HEK293 (cell line): ENCODE results near the gene GLRX.

Source experiments
- CTCF ChIA-PET: fragments of 350-600 bp; formaldehyde crosslinking; extraction: SDS; loops from one replicate; lab custom pipeline; 2021; ENCODE audit warnings: antibody characterized with exemption; lab: Yijun Ruan, JAX
- POLR2A ChIA-PET: fragments of 300-600 bp; formaldehyde crosslinking; extraction: SDS; loops from one replicate; lab custom pipeline; 2020; ENCODE audit warnings: antibody characterized with exemption, inconsistent platforms; lab: Yijun Ruan, JAX
- H3K27ac ChIP-seq: fragments of 200-500 bp; sonication (Bioruptor generic); 2 replicates; pipeline ENCODE4 v1.5.1; 2014; ENCODE audit warnings: low read depth, low read length, control low read depth, inconsistent platforms; ENCODE audit errors: extremely low read depth
- H3K36me3 ChIP-seq, 2 experiments: fragments of 200-500 bp in 1 of 2; sonication (Bioruptor generic) in 1 of 2; 1 replicate in 1 of 2; 2 replicates in 1 of 2; pipeline ENCODE4 v1.5.1; 2014 to 2017; ENCODE audit warnings: inconsistent platforms in 2 of 2, low read length in 2 of 2; ENCODE audit not compliant: control insufficient read depth in 2 of 2, insufficient read depth in 1 of 2
- H3K4me1 ChIP-seq: fragments of 200-500 bp; sonication (Bioruptor generic); 2 replicates; pipeline ENCODE4 v1.5.1; 2014; ENCODE audit warnings: mild to moderate bottlenecking, low read length, inconsistent platforms; ENCODE audit not compliant: control insufficient read depth, insufficient read depth
- H3K4me3 ChIP-seq: 2 replicates; pipeline ENCODE4 v1.5.1; 2011; ENCODE audit warnings: low read depth, mild to moderate bottlenecking, control low read depth, low read length, moderate library complexity
- H3K9me3 ChIP-seq: fragments of 200-500 bp; sonication (Bioruptor generic); 2 replicates; pipeline ENCODE4 v1.5.1; 2014; ENCODE audit warnings: low read depth, low read length, inconsistent platforms; ENCODE audit not compliant: control insufficient read depth, insufficient read depth
- AEBP2 ChIP-seq: fragments of 450-650 bp; formaldehyde crosslinking; IDR thresholded peaks from 2 replicates; pipeline ENCODE4 v1.5.1; 2016; ENCODE audit warnings: missing biosample characterization, missing genetic modification characterization, borderline replicate concordance
- GFI1B ChIP-seq: fragments of 450-650 bp; formaldehyde crosslinking; IDR thresholded peaks from 2 replicates; pipeline ENCODE4 v1.5.1; 2016; ENCODE audit warnings: missing biosample characterization, missing genetic modification characterization
- GLI2 ChIP-seq: fragments of 450-650 bp; formaldehyde crosslinking; IDR thresholded peaks from 2 replicates; pipeline ENCODE4; 2017; ENCODE audit warnings: missing biosample characterization, missing genetic modification characterization, low read depth, borderline replicate concordance
- KLF1 ChIP-seq: fragments of 450-650 bp; formaldehyde crosslinking; IDR thresholded peaks from 2 replicates; pipeline ENCODE4 v1.5.1; 2016; ENCODE audit warnings: missing biosample characterization, missing genetic modification characterization
- MZF1 ChIP-seq: fragments of 450-650 bp; formaldehyde crosslinking; IDR thresholded peaks from 2 replicates; pipeline ENCODE4 v1.5.1; 2017; ENCODE audit warnings: missing biosample characterization, missing genetic modification characterization, borderline replicate concordance
- OSR2 ChIP-seq: fragments of 450-650 bp; formaldehyde crosslinking; IDR thresholded peaks from 2 replicates; pipeline ENCODE4 v1.5.1; 2016; ENCODE audit warnings: missing biosample characterization, missing genetic modification characterization
- PRDM1 ChIP-seq: fragments of 450-650 bp; formaldehyde crosslinking; IDR thresholded peaks from 2 replicates; pipeline ENCODE4; 2016; ENCODE audit warnings: missing biosample characterization, missing genetic modification characterization
- PRDM2 ChIP-seq: fragments of 450-650 bp; formaldehyde crosslinking; IDR thresholded peaks from 2 replicates; pipeline ENCODE4 v1.5.1; 2016; ENCODE audit warnings: missing biosample characterization, missing genetic modification characterization, borderline replicate concordance
- TRIM28 ChIP-seq: IDR thresholded peaks from 2 replicates; pipeline ENCODE4 v1.6.1; 2011; ENCODE audit warnings: low read length, control low read depth, borderline replicate concordance
- ZBTB17 ChIP-seq: fragments of 450-650 bp; formaldehyde crosslinking; IDR thresholded peaks from 2 replicates; pipeline ENCODE4 v1.5.1; 2016; ENCODE audit warnings: missing biosample characterization, missing genetic modification characterization
- ZEB2 ChIP-seq: fragments of 450-650 bp; formaldehyde crosslinking; IDR thresholded peaks from 2 replicates; pipeline ENCODE4 v1.5.1; 2016; ENCODE audit warnings: missing biosample characterization, missing genetic modification characterization
- ZIC2 ChIP-seq: fragments of 450-650 bp; formaldehyde crosslinking; IDR thresholded peaks from 2 replicates; pipeline ENCODE4 v1.5.1; 2016; ENCODE audit warnings: missing biosample characterization, missing genetic modification characterization
- ZNF10 ChIP-seq: fragments of 450-650 bp; formaldehyde crosslinking; IDR thresholded peaks from 2 replicates; pipeline ENCODE4 v1.5.1; 2017; ENCODE audit warnings: missing biosample characterization, missing genetic modification characterization
- ZNF132 ChIP-seq: fragments of 450-650 bp; formaldehyde crosslinking; IDR thresholded peaks from 2 replicates; pipeline ENCODE4 v1.5.1; 2017; ENCODE audit warnings: missing biosample characterization, missing genetic modification characterization, borderline replicate concordance
- ZNF133 ChIP-seq: fragments of 450-650 bp; formaldehyde crosslinking; IDR thresholded peaks from 2 replicates; pipeline ENCODE4 v1.5.1; 2016; ENCODE audit warnings: missing biosample characterization, missing genetic modification characterization
- ZNF366 ChIP-seq: fragments of 450-650 bp; formaldehyde crosslinking; conservative IDR thresholded peaks from 2 replicates; pipeline ENCODE4 v1.5.1; 2016; ENCODE audit warnings: missing biosample characterization, missing genetic modification characterization
- ZNF37A ChIP-seq: fragments of 450-650 bp; IDR thresholded peaks from 2 replicates; pipeline ENCODE4 v1.5.1; 2018; ENCODE audit warnings: missing biosample characterization, missing genetic modification characterization
- ZNF404 ChIP-seq: fragments of 450-650 bp; formaldehyde crosslinking; IDR thresholded peaks from 2 replicates; pipeline ENCODE4 v1.5.1; 2017; ENCODE audit warnings: missing biosample characterization, missing genetic modification characterization
- ZNF449 ChIP-seq: fragments of 450-650 bp; formaldehyde crosslinking; IDR thresholded peaks from 2 replicates; pipeline ENCODE4 v1.5.1; 2017; ENCODE audit warnings: missing biosample characterization, mild to moderate bottlenecking, missing genetic modification characterization, moderate library complexity
- ZNF510 ChIP-seq: fragments of 450-650 bp; formaldehyde crosslinking; IDR thresholded peaks from 2 replicates; pipeline ENCODE4 v1.5.1; 2018; ENCODE audit warnings: mild to moderate bottlenecking, missing genetic modification characterization, missing biosample characterization; ENCODE audit not compliant: insufficient replicate concordance
- ZNF660 ChIP-seq: fragments of 450-650 bp; IDR thresholded peaks from 2 replicates; pipeline ENCODE4 v1.5.1; 2018; ENCODE audit warnings: missing biosample characterization, mild to moderate bottlenecking, missing genetic modification characterization
- ZNF830 ChIP-seq: fragments of 450-650 bp; IDR thresholded peaks from 2 replicates; pipeline ENCODE4 v1.5.0; 2018; ENCODE audit warnings: missing biosample characterization, missing genetic modification characterization, low read depth, mild to moderate bottlenecking, moderate library complexity
- ZNF843 ChIP-seq: fragments of 450-650 bp; formaldehyde crosslinking; IDR thresholded peaks from 2 replicates; pipeline ENCODE4 v1.5.1; 2016; ENCODE audit warnings: missing biosample characterization, missing genetic modification characterization
- TF ChIP-seq, protein P1 (sequence below): fragments of 450-650 bp; IDR thresholded peaks from 2 replicates; pipeline ENCODE4 v1.5.1; 2018; ENCODE audit warnings: missing biosample characterization, missing genetic modification characterization

The GLRX gene

GRCh38 chr5:95863383-95863757, 40.8 kb upstream of the GLRX start:
- Histone ChIP-seq H3K9me3 (no peaks in the 10 kb centered on the region), H3K4me3 (no peak overlapping the region), H3K4me1 (peaks cover 23% of the 10 kb centered on the region), H3K36me3 (no peaks in the 10 kb centered on the region), H3K27ac (no peak overlapping the region)
- CTCF ChIA-PET, result interaction anchor here (0.6 to 2.1 kb wide), 2 partner anchors 473 to 595 kb away, joined by 3 to 7 read pairs; no protein-coding TSS in a partner anchor
- peak; percentile 98 for TF ChIP-seq GFI1B (tag by site-specific recombination)
- TF ChIP-seq ZBTB17 (tag by site-specific recombination), result no peak
- peak; percentile 18; the same call in 1 of the 2 replicates for TF ChIP-seq ZIC2 (tag by site-specific recombination)
- POLR2A ChIA-PET, result no interaction called here

DNA sequence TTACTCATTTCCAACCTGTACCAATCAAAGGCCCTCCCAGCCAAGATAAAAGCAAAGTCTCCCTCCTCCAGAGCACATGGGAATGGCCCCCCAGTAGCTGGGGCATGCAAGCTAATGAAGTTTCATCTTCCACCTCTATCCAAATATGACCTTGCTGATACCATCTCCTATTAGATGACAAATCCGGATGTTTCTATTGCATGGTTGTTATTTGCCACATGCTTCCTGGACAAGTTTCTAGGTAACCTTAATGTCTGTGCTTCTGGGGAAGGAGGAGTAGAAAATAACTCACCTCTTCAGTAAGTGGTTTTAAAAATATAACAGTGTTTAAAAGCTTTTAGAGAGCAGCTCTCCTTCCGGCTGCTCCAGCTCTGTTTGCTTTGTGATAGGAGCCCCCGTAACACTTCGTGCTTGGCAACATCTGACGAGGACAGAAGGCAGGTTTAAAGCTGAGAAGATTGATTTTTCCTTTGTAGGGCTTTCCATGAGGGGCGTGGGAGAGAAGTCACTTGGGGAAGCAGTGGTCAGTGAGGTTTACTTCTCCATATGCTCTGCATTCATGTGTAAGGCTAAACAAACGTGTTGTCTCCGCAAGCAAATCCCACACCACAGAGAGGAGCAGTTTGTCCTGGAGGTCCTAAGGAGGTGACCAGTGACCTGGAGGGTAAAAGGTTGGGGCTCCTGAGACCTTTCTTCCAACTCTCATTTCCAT, 40.3 kb upstream of the GLRX start:
- Histone ChIP-seq H3K27ac (peak overlapping the region; percentile 14; the same call in 1 of the 2 replicates), H3K4me1 (peaks cover 23% of the 10 kb centered on the region)
- TF ChIP-seq TRIM28 (peak; percentile 41; the same call in 1 of the 2 replicates), PRDM2 (no peak), AEBP2 (tag by site-specific recombination) (no peak), ZEB2 (tag by site-specific recombination) (no peak), KLF1 (no peak), ZNF10 (no peak), ZIC2 (tag by site-specific recombination) (no peak), ZNF132 (tag by site-specific recombination) (no peak), MZF1 (tag by site-specific recombination) (peak; percentile 50; the same call in 1 of the 2 replicates), ZNF660 (tag by site-specific recombination) (no peak), ZNF366 (tag by site-specific recombination) (no peak), PRDM1 (tag by site-specific recombination) (no peak), ZNF404 (tag by site-specific recombination) (no peak), GLI2 (tag by site-specific recombination) (no peak), ZNF37A (tag by site-specific recombination) (no peak), ZNF830 (tag by site-specific recombination) (no peak), OSR2 (tag by site-specific recombination) (peak; percentile 67; the same call in 1 of the 2 replicates), ZNF510 (no peak), ZNF843 (tag by site-specific recombination) (no peak), ZNF133 (tag by site-specific recombination) (no peak), ZNF449 (tag by site-specific recombination) (no peak)
- TF ChIP-seq, protein P1, sequence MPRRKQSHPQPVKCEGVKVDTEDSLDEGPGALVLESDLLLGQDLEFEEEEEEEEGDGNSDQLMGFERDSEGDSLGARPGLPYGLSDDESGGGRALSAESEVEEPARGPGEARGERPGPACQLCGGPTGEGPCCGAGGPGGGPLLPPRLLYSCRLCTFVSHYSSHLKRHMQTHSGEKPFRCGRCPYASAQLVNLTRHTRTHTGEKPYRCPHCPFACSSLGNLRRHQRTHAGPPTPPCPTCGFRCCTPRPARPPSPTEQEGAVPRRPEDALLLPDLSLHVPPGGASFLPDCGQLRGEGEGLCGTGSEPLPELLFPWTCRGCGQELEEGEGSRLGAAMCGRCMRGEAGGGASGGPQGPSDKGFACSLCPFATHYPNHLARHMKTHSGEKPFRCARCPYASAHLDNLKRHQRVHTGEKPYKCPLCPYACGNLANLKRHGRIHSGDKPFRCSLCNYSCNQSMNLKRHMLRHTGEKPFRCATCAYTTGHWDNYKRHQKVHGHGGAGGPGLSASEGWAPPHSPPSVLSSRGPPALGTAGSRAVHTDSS (tag by site-specific recombination), result no peak

More for the DNA sequence above, 40.3 kb upstream of the GLRX start:
- H3K9me3 ChIP-seq, result no peaks in the 10 kb centered on the region
- CTCF ChIA-PET, result interaction anchor here (0.7 to 2.1 kb wide), 3 partner anchors 460 to 752 kb away, joined by 3 to 7 read pairs (median 3); no protein-coding TSS in a partner anchor
- no peaks in the 10 kb centered on the region for H3K36me3 ChIP-seq
- H3K4me3 ChIP-seq, result no peak overlapping the region
- POLR2A ChIA-PET, result no interaction called here
